A673 (cell line): ENCODE data around the gene ADARB2. TPM values are rescaled to one million over a fixed set of nuclear protein-coding genes. Genes with fewer than 3 reads are reported as not detected.

Experiments used
- BruUV-seq: library from RNA; stranded (reverse); fragments of 400-500 nt; replicated peaks from 2 replicates; lab custom pipeline; 2021; lab: Mats Ljungman, UMichigan
- CTCF ChIA-PET: fragments of 300-600 bp; sonication (Branson Sonifier 250); formaldehyde crosslinking; loops from one replicate; lab custom pipeline; 2022; ENCODE audit warnings: antibody characterized with exemption; lab: Charles Lee
- POLR2A ChIA-PET: fragments of 300-600 bp; sonication (Branson Sonifier 250); formaldehyde crosslinking; loops from one replicate; lab custom pipeline; 2022; ENCODE audit warnings: antibody characterized with exemption; ENCODE audit not compliant: low non-redundant PET; lab: Charles Lee
- DNase-seq: peaks from one replicate; pipeline ENCODE4 v3.0.0-alpha.2; 2015; ENCODE audit warnings: low spot score
- H3K27ac ChIP-seq: fragments of 200-600 bp; sonication (generic); 2 replicates; pipeline ENCODE4 v1.5.1; 2016; ENCODE audit warnings: mixed run types, low read depth, mild to moderate bottlenecking, mixed read lengths, antibody characterized with exemption, low read length; ENCODE audit not compliant: poor library complexity, severe bottlenecking
- H3K27me3 ChIP-seq: fragments of 200-600 bp; sonication (generic); replicated peaks from 2 replicates; pipeline ENCODE4 v1.6.1; 2017; ENCODE audit warnings: mixed run types, low read depth, mild to moderate bottlenecking, mixed read lengths, antibody characterized with exemption, low read length; ENCODE audit not compliant: insufficient read depth, poor library complexity
- H3K36me3 ChIP-seq: fragments of 200-600 bp; sonication (generic); 2 replicates; pipeline ENCODE4 v1.6.1; 2016; ENCODE audit warnings: mixed run types, mild to moderate bottlenecking, mixed read lengths, antibody characterized with exemption, low read length; ENCODE audit not compliant: insufficient read depth, poor library complexity, severe bottlenecking
- H3K4me1 ChIP-seq: fragments of 200-600 bp; sonication (generic); 2 replicates; pipeline ENCODE4 v1.6.1; 2017; ENCODE audit warnings: mixed run types, mild to moderate bottlenecking, mixed read lengths, antibody characterized with exemption, low read length; ENCODE audit not compliant: insufficient read depth, poor library complexity, severe bottlenecking
- H3K4me3 ChIP-seq: fragments of 200-600 bp; sonication (generic); 2 replicates; pipeline ENCODE4 v1.5.1; 2016; ENCODE audit warnings: low read depth, mixed run types, mild to moderate bottlenecking, mixed read lengths, low read length; ENCODE audit not compliant: poor library complexity, severe bottlenecking
- H3K9me3 ChIP-seq: fragments of 200-600 bp; sonication (generic); 2 replicates; pipeline ENCODE4 v1.6.1; 2016; ENCODE audit warnings: mixed run types, low read depth, mild to moderate bottlenecking, mixed read lengths, antibody characterized with exemption, low read length; ENCODE audit not compliant: poor library complexity, severe bottlenecking
- EZH2 ChIP-seq: fragments of 200-600 bp; sonication (generic); IDR thresholded peaks from 2 replicates; pipeline ENCODE4 v1.6.1; 2017; ENCODE audit warnings: borderline replicate concordance, low read depth, mild to moderate bottlenecking, mixed read lengths, antibody characterized with exemption, low read length; ENCODE audit not compliant: poor library complexity, severe bottlenecking
- intact Hi-C: fragments of 100-400 bp; cut with micrococcal nuclease; formaldehyde crosslinking; loops from one replicate; pipeline ENCODE4 v1.10.0; 2022; ENCODE audit not compliant: unreplicated experiment
- total RNA-seq: library from RNA; stranded (reverse); gene quantifications from 2 replicates; pipeline ENCODE4 v1.2.3, GENCODE V29; 2021
- TF ChIP-seq, protein P1 (sequence below): fragments of 300-800, 200-600 bp; sonication (generic); conservative IDR thresholded peaks from 2 replicates; pipeline ENCODE4 v1.5.1; 2017; ENCODE audit warnings: low read depth, mild to moderate bottlenecking, antibody characterized with exemption, low read length, moderate library complexity, mixed read lengths

The ADARB2 gene
- total RNA-seq, 1 experiment from 2014 or later = not detected

GRCh38 chr10:1698185-1698584 is 39.1 kb downstream of the ADARB2 start:
- BruUV-seq = no TSS peak
- H3K9me3 ChIP-seq = no peaks in the 10 kb centered on the region
- H3K27me3 ChIP-seq = peaks cover 15% of the 10 kb centered on the region
- ChIA-PET CTCF (no interaction called here), POLR2A (no interaction called here)
- no peak overlapping the region for H3K27ac ChIP-seq
- no peaks in the 10 kb centered on the region for H3K36me3 ChIP-seq
- DNase-seq = no peak
- TF ChIP-seq, protein P1, sequence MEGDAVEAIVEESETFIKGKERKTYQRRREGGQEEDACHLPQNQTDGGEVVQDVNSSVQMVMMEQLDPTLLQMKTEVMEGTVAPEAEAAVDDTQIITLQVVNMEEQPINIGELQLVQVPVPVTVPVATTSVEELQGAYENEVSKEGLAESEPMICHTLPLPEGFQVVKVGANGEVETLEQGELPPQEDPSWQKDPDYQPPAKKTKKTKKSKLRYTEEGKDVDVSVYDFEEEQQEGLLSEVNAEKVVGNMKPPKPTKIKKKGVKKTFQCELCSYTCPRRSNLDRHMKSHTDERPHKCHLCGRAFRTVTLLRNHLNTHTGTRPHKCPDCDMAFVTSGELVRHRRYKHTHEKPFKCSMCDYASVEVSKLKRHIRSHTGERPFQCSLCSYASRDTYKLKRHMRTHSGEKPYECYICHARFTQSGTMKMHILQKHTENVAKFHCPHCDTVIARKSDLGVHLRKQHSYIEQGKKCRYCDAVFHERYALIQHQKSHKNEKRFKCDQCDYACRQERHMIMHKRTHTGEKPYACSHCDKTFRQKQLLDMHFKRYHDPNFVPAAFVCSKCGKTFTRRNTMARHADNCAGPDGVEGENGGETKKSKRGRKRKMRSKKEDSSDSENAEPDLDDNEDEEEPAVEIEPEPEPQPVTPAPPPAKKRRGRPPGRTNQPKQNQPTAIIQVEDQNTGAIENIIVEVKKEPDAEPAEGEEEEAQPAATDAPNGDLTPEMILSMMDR = no peak
- no peak for TF ChIP-seq EZH2
- H3K4me3 ChIP-seq = no peak overlapping the region
- intact Hi-C loops = no loop called here
- no peaks in the 10 kb centered on the region for H3K4me1 ChIP-seq

DNA sequence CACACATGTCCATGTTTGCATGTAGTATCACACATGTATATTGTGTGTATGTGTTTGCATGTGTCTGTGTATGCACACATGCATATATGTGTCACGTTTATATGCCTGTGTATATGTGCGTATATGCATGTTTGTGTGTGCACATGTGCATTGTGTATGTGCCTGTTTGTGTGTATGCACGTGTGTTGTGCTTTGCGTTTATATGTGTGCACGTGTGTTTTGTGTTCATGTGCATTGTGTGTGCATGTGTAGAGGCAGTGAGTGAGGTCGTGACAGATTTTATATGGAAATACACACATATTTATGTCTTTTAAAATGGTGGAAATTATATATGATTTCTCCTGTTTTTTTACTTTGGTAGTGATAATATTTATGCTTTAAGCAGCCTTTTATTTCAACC is 41.2 kb downstream of the ADARB2 start:
- no peak overlapping the region for H3K4me3 ChIP-seq
- H3K9me3 ChIP-seq = no peaks in the 10 kb centered on the region
- H3K36me3 ChIP-seq = no peaks in the 10 kb centered on the region
- H3K4me1 ChIP-seq = no peaks in the 10 kb centered on the region
- ChIA-PET CTCF (no interaction called here), POLR2A (no interaction called here)
- no peak overlapping the region for H3K27ac ChIP-seq
- intact Hi-C loops = no loop called here
- peaks cover 36% of the 10 kb centered on the region for H3K27me3 ChIP-seq
- no peak for DNase-seq
- no TSS peak for BruUV-seq
- no peak for TF ChIP-seq EZH2
- TF ChIP-seq, protein P1 = no peak

GRCh38 chr10:1690086-1690485 is 47.2 kb downstream of the ADARB2 start:
- Histone ChIP-seq H3K4me1 (no peaks in the 10 kb centered on the region), H3K27me3 (peaks cover 75% of the 10 kb centered on the region), H3K36me3 (no peaks in the 10 kb centered on the region), H3K27ac (no peak overlapping the region), H3K9me3 (no peaks in the 10 kb centered on the region), H3K4me3 (no peak overlapping the region)
- BruUV-seq = no TSS peak
- CTCF ChIA-PET = no interaction called here
- DNase-seq = no peak
- no peak for TF ChIP-seq EZH2
- TF ChIP-seq, protein P1 = no peak
- intact Hi-C loops = no loop called here
- POLR2A ChIA-PET = no interaction called here
